HUES6 (cell line): ENCODE measurements around the gene ATP5MC3.
"Not testable (repeated sequence)": the region's sequence is repeated elsewhere in the genome, so short reads cannot be mapped to it uniquely, and the experiment has no call there.

ENCODE experiments used
- H3K27ac ChIP-seq: 2 replicates; pipeline ENCODE4 v1.7.0; 2013; ENCODE audit warnings: low read depth, mild to moderate bottlenecking, low read length, inconsistent platforms
- H3K27me3 ChIP-seq: 2 replicates; pipeline ENCODE4 v1.6.1; 2013; ENCODE audit warnings: low read length; ENCODE audit not compliant: control insufficient read depth, insufficient read depth
- H3K36me3 ChIP-seq: 2 replicates; pipeline ENCODE4 v1.6.1; 2013; ENCODE audit warnings: low read length; ENCODE audit not compliant: control insufficient read depth, insufficient read depth
- H3K4me1 ChIP-seq: 2 replicates; pipeline ENCODE4 v1.6.1; 2013; ENCODE audit warnings: low read length; ENCODE audit not compliant: control insufficient read depth, insufficient read depth
- H3K4me3 ChIP-seq: 2 replicates; pipeline ENCODE4 v1.5.1; 2013; ENCODE audit warnings: low read depth, low read length
- H3K9ac ChIP-seq: one replicate; pipeline ENCODE4 v1.6.1; 2013; ENCODE audit warnings: mild to moderate bottlenecking, low read length
- H3K9me3 ChIP-seq: 2 replicates; pipeline ENCODE4 v1.6.1; 2013; ENCODE audit warnings: low read depth, low read length; ENCODE audit not compliant: control insufficient read depth, insufficient read depth

Gene ATP5MC3

DNA sequence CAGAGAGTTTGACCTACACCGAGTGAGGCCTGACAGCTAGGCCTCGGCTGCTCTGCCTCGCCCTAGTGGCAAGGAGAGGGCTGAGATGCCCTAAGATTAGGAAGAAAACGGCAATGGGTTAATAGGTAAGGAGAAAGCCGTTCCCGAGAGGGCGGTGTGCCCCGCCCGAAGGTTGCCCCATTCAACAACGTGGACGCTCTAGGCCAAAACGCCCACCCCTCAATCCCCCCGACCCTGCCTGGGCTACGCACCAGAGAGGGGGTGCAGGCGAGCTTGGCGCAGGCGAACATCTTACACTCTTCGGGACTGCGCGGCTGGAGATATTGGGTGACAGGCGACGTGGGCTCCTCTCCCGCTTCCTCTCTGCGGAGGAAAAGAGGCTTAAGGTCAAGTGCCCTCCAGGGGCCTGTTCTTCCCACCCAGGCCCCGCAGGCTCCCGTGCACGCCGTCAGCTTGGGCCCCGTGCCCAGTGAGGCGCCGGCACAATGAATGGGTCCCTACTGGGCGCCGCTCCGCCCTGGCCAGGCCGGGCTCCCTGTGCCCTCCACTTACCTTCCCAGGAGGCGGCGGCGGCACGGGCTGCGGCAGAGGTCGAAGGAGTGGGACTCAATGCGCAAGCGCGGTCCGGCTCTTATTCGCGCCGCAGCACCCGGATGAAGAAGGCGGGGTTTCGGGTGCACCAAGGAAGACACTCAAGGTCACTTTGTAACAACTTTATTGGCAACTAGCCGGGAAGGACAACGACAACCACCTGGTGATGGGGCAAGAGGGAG lies at the start of gene ATP5MC3:
Gene ATP5MC3 (minus strand): TSS at position 607 of the 773 bp plus-strand sequence. CDS start 317 bp downstream, at position 290.
- H3K9me3 ChIP-seq: no peaks in the 10 kb centered on the region
- H3K9ac ChIP-seq: peak within 1 kb of the TSS; percentile 86
- H3K27me3 ChIP-seq: no peaks in the 10 kb centered on the region
- peak within 1 kb of the TSS; percentile 66 for H3K27ac ChIP-seq
- peak within 1 kb of the TSS; percentile 73 for H3K4me3 ChIP-seq
- H3K4me1 ChIP-seq: 0 out of 2 replicates have a peak, but pooled peaks cover 5% of the 10 kb centered on the region
- H3K36me3 ChIP-seq: peaks cover 37% of the 10 kb centered on the region

GRCh38 chr2:175228601-175229000 lies 47.1 kb upstream of the ATP5MC3 start:
- not testable (repeated sequence) for H3K4me3 ChIP-seq, H3K9me3 ChIP-seq, H3K9ac ChIP-seq, H3K27ac ChIP-seq, H3K27me3 ChIP-seq, H3K36me3 ChIP-seq, H3K4me1 ChIP-seq

DNA sequence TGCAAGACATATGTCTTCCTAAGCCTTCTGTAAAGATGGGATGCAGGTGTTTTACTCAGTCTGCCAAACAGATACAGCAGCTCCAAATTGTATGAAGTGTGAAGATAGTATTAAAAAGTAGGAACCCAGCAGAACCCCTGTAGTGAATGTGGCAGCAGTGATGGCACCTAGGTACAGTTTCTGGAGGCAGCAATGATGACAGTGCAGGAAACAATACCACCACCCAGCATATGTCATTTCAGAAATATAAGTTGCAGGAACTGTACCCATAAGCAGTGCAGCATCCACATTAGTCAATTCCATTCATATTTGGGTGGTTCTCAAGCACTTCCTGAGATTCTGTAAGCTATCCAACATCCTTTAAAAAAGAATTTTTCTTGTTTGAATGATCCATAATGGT lies 46.7 kb upstream of the ATP5MC3 start:
- Histone ChIP-seq H3K9ac (no peak overlapping the region), H3K4me3 (no peak overlapping the region), H3K27ac (no peak overlapping the region), H3K27me3 (no peaks in the 10 kb centered on the region), H3K36me3 (no peaks in the 10 kb centered on the region), H3K4me1 (no peaks in the 10 kb centered on the region), H3K9me3 (no peaks in the 10 kb centered on the region)

GRCh38 chr2:175227393-175227792 lies 45.9 kb upstream of the ATP5MC3 start:
- H3K4me1 ChIP-seq: no peaks in the 10 kb centered on the region
- no peaks in the 10 kb centered on the region for H3K36me3 ChIP-seq
- no peaks in the 10 kb centered on the region for H3K9me3 ChIP-seq
- H3K27ac ChIP-seq: no peak overlapping the region
- H3K9ac ChIP-seq: no peak overlapping the region
- H3K27me3 ChIP-seq: no peaks in the 10 kb centered on the region
- H3K4me3 ChIP-seq: no peak overlapping the region

GRCh38 chr2:175220075-175220474 lies 38.6 kb upstream of the ATP5MC3 start:
- no peaks in the 10 kb centered on the region for H3K9me3 ChIP-seq
- no peak overlapping the region for H3K27ac ChIP-seq
- H3K4me1 ChIP-seq: no peaks in the 10 kb centered on the region
- no peak overlapping the region for H3K4me3 ChIP-seq
- no peaks in the 10 kb centered on the region for H3K27me3 ChIP-seq
- H3K9ac ChIP-seq: no peak overlapping the region
- no peaks in the 10 kb centered on the region for H3K36me3 ChIP-seq

DNA sequence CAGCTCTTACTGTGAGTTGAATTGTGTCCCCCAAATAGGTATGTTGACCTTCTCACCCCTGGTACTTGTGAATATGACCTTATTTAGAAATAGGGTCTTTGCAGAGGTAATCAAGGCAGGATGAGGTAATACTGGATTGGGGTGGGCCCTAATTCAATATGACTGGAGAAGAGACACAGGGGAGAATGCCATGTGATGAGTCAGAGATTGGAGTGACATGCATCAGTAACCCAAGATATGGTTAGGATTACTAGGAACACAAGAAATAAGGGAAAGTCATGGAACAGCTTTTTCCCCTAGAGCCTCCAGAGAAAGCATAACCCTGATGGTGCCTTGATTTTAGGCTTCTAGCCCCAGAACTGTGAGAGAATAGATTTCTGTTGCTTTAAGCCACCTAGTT lies 37.0 kb upstream of the ATP5MC3 start:
- Histone ChIP-seq H3K4me3 (no peak overlapping the region), H3K9ac (no peak overlapping the region), H3K4me1 (no peaks in the 10 kb centered on the region), H3K27ac (no peak overlapping the region), H3K36me3 (no peaks in the 10 kb centered on the region), H3K9me3 (no peaks in the 10 kb centered on the region), H3K27me3 (no peaks in the 10 kb centered on the region)

GRCh38 chr2:175207741-175208438 lies 26.4 kb upstream of the ATP5MC3 start:
- no peaks in the 10 kb centered on the region for H3K36me3 ChIP-seq
- H3K4me3 ChIP-seq: no peak overlapping the region
- H3K27me3 ChIP-seq: no peaks in the 10 kb centered on the region
- H3K27ac ChIP-seq: no peak overlapping the region
- no peaks in the 10 kb centered on the region for H3K9me3 ChIP-seq
- no peaks in the 10 kb centered on the region for H3K4me1 ChIP-seq
- no peak overlapping the region for H3K9ac ChIP-seq

DNA sequence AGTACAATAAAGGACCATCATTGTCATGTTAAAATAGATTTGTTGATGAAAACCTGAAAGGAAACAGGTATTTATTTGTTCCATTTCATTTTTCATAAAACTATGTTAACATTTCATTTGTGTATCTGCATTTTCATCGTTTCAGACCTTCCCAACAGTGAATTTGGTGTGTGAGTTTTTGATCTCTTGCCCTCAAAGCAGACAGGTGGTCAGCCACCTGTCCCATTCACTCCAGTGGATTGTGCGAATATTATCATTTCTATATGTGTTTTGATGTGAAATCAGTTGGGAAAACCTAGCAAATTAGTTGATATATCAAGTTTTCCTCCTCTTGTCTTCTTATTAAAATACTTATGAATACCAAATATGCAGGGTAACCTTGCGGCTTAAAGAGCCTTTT lies 25.4 kb upstream of the ATP5MC3 start:
- Histone ChIP-seq H3K4me1 (no peaks in the 10 kb centered on the region), H3K9me3 (no peaks in the 10 kb centered on the region), H3K27ac (no peak overlapping the region), H3K27me3 (no peaks in the 10 kb centered on the region), H3K36me3 (no peaks in the 10 kb centered on the region), H3K9ac (no peak overlapping the region), H3K4me3 (no peak overlapping the region)

GRCh38 chr2:175205523-175205922 lies 24.0 kb upstream of the ATP5MC3 start:
- H3K27ac ChIP-seq: no peak overlapping the region
- no peak overlapping the region for H3K9ac ChIP-seq
- H3K27me3 ChIP-seq: no peaks in the 10 kb centered on the region
- no peaks in the 10 kb centered on the region for H3K9me3 ChIP-seq
- no peaks in the 10 kb centered on the region for H3K36me3 ChIP-seq
- no peak overlapping the region for H3K4me3 ChIP-seq
- no peaks in the 10 kb centered on the region for H3K4me1 ChIP-seq

- Histone ChIP-seq H3K9ac (no peak overlapping the region), H3K4me3 (no peak overlapping the region), H3K27ac (no peak overlapping the region), H3K27me3 (no peaks in the 10 kb centered on the region), H3K36me3 (no peaks in the 10 kb centered on the region), H3K9me3 (no peaks in the 10 kb centered on the region), H3K4me1 (no peaks in the 10 kb centered on the region)
These were observed 22.3 kb upstream of the ATP5MC3 start for GRCh38 chr2:175203621-175204496.

GRCh38 chr2:175195012-175195411 lies 13.5 kb upstream of the ATP5MC3 start:
- Histone ChIP-seq H3K27me3 (no peaks in the 10 kb centered on the region), H3K27ac (no peak overlapping the region), H3K9ac (no peak overlapping the region), H3K36me3 (no peaks in the 10 kb centered on the region), H3K4me1 (no peaks in the 10 kb centered on the region), H3K4me3 (no peak overlapping the region), H3K9me3 (0 out of 2 replicates have a peak, but pooled peaks cover 3% of the 10 kb centered on the region)
